Thyroid gland (tissue), 4 donors: ENCODE results near the gene CFAP58. TPM values are rescaled to one million over a fixed set of nuclear protein-coding genes. Genes with fewer than 3 reads are reported as not detected.

ENCODE experiments used
- DNase-seq, 2 donors: peaks; one replicate each; pipeline ENCODE4 v3.0.0-alpha.2; 2019
- H3K27ac ChIP-seq, 3 donors: fragments of 200-600 bp; sonication (generic); 1 replicate in 2 of 3; 2 replicates in 1 of 3; pipeline ENCODE4 v1.5.1; 2016 to 2019; ENCODE audit warnings: mild to moderate bottlenecking in 1 of 3, moderate library complexity in 1 of 3
- H3K27me3 ChIP-seq: fragments of 200-600 bp; sonication (generic); one replicate; pipeline ENCODE4 v1.5.1; 2019
- H3K36me3 ChIP-seq, 2 donors: fragments of 200-600 bp; sonication (generic); one replicate each; pipeline ENCODE4 v1.5.1; 2016 to 2019
- H3K4me1 ChIP-seq, 2 donors: fragments of 200-600 bp; sonication (generic); one replicate each; pipeline ENCODE4 v1.5.1; 2017 to 2019
- H3K4me3 ChIP-seq, 3 donors: fragments of 200-600 bp; sonication (generic); replicated peaks in 1 of 3; 1 replicate in 2 of 3; 2 replicates in 1 of 3; pipeline ENCODE4 v1.5.1; 2016; ENCODE audit warnings: mild to moderate bottlenecking in 1 of 3
- H3K9me3 ChIP-seq: fragments of 200-600 bp; sonication (generic); one replicate; pipeline ENCODE4 v1.5.1; 2017
- CTCF ChIP-seq, 6 experiments: fragments of 200-600 bp in 3 of 6; fragments of 450-650 bp in 3 of 6; sonication (generic) in 3 of 6; IDR thresholded peaks; one replicate each; pipeline ENCODE4 v1.5.1; 2016 to 2019; ENCODE audit warnings: antibody characterized with exemption in 6 of 6, mild to moderate bottlenecking in 2 of 6, inconsistent platforms in 1 of 6, moderate library complexity in 1 of 6
- POLR2A ChIP-seq, 2 donors: fragments of 450-650 bp; IDR thresholded peaks; one replicate each; pipeline ENCODE4 v1.6.1; 2017; ENCODE audit warnings: antibody characterized with exemption in 2 of 2, mild to moderate bottlenecking in 2 of 2, moderate library complexity in 1 of 2
- WGBS, 2 donors: methylation state at CpG; one replicate each; pipeline ENCODE4 v1.1.5; 2017; 5-methylcytosine and 5-hydroxymethylcytosine counted together
- intact Hi-C: fragments of 100-400 bp; cut with DNase I; formaldehyde crosslinking; loops from one replicate; pipeline ENCODE4 v1.15.1; 2023
- total RNA-seq, 4 donors: library from RNA; depleted of rRNA; stranded (reverse); fragments of >200 nt; gene quantifications; one replicate each; pipeline ENCODE4 v1.2.3, GENCODE V29; 2016

Gene CFAP58
- total RNA-seq, 4 donors from 2014 or later = 1.0 to 1.6 (median 1.2) TPM

- DNase-seq = peak; percentile 76 to 78
- 0 to 1% methylated on average over 36 to 62 of the region's 70 CpGs for WGBS, 2 donors
- Histone ChIP-seq H3K27ac (peak within 1 kb of the TSS; percentile 90 to 99 (median 98)), H3K27me3 (no peaks in the 10 kb centered on the region), H3K4me1 (peaks cover 50 to 51% of the 10 kb centered on the region in 2 donors), H3K4me3 (peak within 1 kb of the TSS; percentile 86 to 100 (median 92)), H3K9me3 (no peaks in the 10 kb centered on the region), H3K36me3 (no peaks in the 10 kb centered on the region)
- intact Hi-C loops = no loop called here
- TF ChIP-seq POLR2A (IDR thresholded peaks at IDR 0.05) = peak; percentile 51 to 87
- peak in 1 of 6 experiments; percentile 5 for TF ChIP-seq CTCF (IDR thresholded peaks at IDR 0.05)
These were observed 15.5 kb upstream of the CFAP58 start, which contains the start of gene ITPRIP for GRCh38 chr10:104337985-104338735. Gene ITPRIP (minus strand): TSS chr10:104338465. CDS start chr10:104316051, 22,414 bp downstream.

GRCh38 chr10:104339469-104340110, 14.0 kb upstream of the CFAP58 start:
- intact Hi-C loops = no loop called here
- Histone ChIP-seq H3K4me1 (peaks cover 35 to 37% of the 10 kb centered on the region in 2 donors), H3K27ac (peak overlapping the region; percentile 90 to 99 (median 98)), H3K4me3 (peak overlapping the region in 1 of 3 donors; percentile 86), H3K27me3 (no peaks in the 10 kb centered on the region), H3K36me3 (no peaks in the 10 kb centered on the region), H3K9me3 (no peaks in the 10 kb centered on the region)
- peak in 1 of 2 donors; percentile 43 for TF ChIP-seq POLR2A (IDR thresholded peaks at IDR 0.05)
- TF ChIP-seq CTCF (IDR thresholded peaks at IDR 0.05) = no peak
- DNase-seq = peak; percentile 76 to 80
- 5 to 10% methylated on average over 11 of the region's 11 CpGs for WGBS, 2 donors

GRCh38 chr10:104340111-104340526, 13.5 kb upstream of the CFAP58 start:
- no peaks in the 10 kb centered on the region for H3K36me3 ChIP-seq
- intact Hi-C loops = no loop called here

DNA sequence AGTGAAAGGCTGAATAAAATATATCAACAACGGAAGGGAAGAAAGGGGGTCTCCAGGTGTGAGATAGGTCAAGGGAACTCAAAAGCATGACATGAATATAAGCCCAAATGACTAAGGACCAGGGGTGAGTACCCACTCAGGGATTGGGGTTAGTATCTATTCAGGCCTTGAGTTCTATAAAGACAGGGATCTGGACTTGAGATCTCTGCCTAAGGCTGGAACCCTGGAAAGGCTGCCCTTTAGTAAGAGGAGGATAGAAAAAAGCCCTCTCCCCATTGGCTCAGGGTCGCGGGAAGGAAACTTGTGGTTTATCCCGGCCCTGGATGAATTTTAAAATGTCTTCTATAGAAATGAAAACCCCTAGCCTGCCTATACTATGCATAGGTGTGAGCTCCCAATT, 13.0 kb upstream of the CFAP58 start:
- WGBS, 2 donors = 81 to 86% methylated on average over 4 of the region's 4 CpGs
- Histone ChIP-seq H3K4me1 (peaks cover 25 to 26% of the 10 kb centered on the region in 2 donors), H3K27ac (peak overlapping the region; percentile 90 to 99 (median 98)), H3K36me3 (no peaks in the 10 kb centered on the region), H3K9me3 (no peaks in the 10 kb centered on the region), H3K4me3 (no peak overlapping the region), H3K27me3 (no peaks in the 10 kb centered on the region)
- intact Hi-C loops = no loop called here
- no peak for DNase-seq
- TF ChIP-seq POLR2A (IDR thresholded peaks at IDR 0.05) (no peak), CTCF (IDR thresholded peaks at IDR 0.05) (no peak)

More at GRCh38 chr10:104340111-104340526, 13.5 kb upstream of the CFAP58 start:
- Histone ChIP-seq H3K9me3 (no peaks in the 10 kb centered on the region), H3K27ac (peak overlapping the region; percentile 90 to 99 (median 98)), H3K4me3 (peak overlapping the region in 1 of 3 donors; percentile 86), H3K27me3 (no peaks in the 10 kb centered on the region), H3K4me1 (peaks cover 30 to 32% of the 10 kb centered on the region in 2 donors)
- WGBS, 2 donors = 15 to 18% methylated on average over 4 of the region's 4 CpGs
- no peak for DNase-seq
- TF ChIP-seq CTCF (IDR thresholded peaks at IDR 0.05) (peak in 1 of 6 experiments; percentile 4), POLR2A (IDR thresholded peaks at IDR 0.05) (peak in 1 of 2 donors; percentile 39)
